KOPT-K1 (cell line): ENCODE data around the gene PIK3AP1.
"Not testable (repeated sequence)": the region's sequence is repeated elsewhere in the genome, so short reads cannot be mapped to it uniquely, and the experiment has no call there.

Source experiments
- H3K27ac ChIP-seq: fragments of 200-600 bp; sonication (generic); 2 replicates; pipeline ENCODE4 v1.5.1; 2016; ENCODE audit warnings: antibody characterized with exemption, mild to moderate bottlenecking, low read depth, low read length; ENCODE audit not compliant: poor library complexity, severe bottlenecking
- H3K36me3 ChIP-seq: fragments of 200-600 bp; sonication (generic); 2 replicates; pipeline ENCODE4 v1.5.1; 2017; ENCODE audit warnings: antibody characterized with exemption, mild to moderate bottlenecking, low read length, moderate library complexity; ENCODE audit not compliant: insufficient read depth
- H3K9me3 ChIP-seq: fragments of 200-600 bp; sonication (generic); 2 replicates; pipeline ENCODE4 v1.5.1; 2017; ENCODE audit warnings: antibody characterized with exemption, low read length, mild to moderate bottlenecking; ENCODE audit not compliant: insufficient read depth, poor library complexity, severe bottlenecking

The PIK3AP1 gene

DNA sequence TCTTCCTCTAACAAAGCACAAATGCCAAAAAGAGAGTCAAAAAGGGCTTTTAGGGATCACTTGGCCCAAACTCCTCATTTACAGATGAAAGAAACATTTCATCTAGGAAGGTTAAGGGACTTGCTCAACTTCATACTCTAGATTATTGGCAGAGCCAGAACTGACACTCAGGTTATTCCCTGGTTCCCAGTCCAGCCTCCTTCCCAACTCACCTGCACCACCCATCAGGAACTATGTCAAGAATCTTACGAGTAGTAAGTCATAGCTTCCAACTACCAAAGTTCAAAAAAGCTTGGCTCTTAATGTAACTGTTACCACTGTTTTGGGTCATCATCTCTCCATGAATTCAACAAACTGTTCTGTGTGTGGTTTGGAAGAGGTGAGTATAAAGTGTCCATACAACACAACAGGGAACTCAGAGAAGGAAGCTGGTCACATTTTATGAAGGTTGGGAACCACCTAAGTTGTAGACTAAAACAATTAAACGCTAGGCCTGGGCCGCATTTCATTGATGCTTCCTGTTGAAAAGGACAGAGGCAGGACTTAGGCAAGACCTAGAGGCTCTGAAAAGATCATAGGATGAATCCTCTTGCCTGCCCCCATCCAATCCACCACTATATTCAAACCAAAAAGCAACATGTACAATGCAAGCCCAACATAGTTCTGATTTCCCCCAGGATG, 9.1 kb downstream of the PIK3AP1 start:
- H3K9me3 ChIP-seq = no peaks in the 10 kb centered on the region
- no peak overlapping the region for H3K27ac ChIP-seq
- no peaks in the 10 kb centered on the region for H3K36me3 ChIP-seq

DNA sequence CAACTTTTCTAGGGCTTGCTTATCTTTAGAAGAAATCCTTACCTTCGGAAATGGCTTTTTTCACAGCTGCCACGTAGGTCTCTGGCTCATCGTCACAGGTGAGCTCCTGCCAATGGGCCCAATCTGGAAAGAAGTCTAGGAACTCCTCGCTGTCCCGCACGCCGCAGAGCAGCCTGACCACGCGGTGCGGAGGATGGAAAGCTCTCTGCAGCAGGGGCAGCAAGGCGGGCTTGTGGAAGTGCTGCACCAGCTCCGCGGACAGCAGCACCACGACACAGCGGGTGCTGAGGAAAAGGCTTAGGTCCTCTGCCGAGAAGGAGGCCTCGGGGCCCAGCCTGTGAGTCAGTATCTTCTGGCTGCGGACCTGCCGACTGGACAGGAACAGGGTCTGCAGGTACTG, 10.8 kb downstream of the PIK3AP1 start:
- no peaks in the 10 kb centered on the region for H3K9me3 ChIP-seq
- no peaks in the 10 kb centered on the region for H3K36me3 ChIP-seq
- H3K27ac ChIP-seq = no peak overlapping the region

DNA sequence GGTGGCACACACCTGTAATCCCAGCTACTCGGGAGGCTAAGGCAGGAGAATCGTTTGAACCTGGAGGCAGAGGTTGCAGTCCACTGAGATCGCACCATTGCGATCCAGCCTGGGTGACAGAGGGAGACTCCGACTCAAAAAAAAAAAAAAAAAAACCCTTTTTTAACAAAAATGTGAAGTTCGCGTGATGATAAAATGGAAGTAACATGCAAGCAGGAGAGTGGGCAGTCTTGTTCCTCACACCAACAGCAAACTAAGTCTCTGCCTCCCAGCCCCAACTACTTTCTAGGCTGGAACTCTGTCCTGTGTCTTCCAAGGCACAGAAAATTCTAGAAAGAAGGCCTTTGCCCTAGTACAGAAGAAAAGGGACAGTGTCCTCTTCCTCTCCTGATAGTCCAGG, 11.3 kb downstream of the PIK3AP1 start:
- no peaks in the 10 kb centered on the region for H3K36me3 ChIP-seq
- no peaks in the 10 kb centered on the region for H3K9me3 ChIP-seq
- H3K27ac ChIP-seq = no peak overlapping the region

DNA sequence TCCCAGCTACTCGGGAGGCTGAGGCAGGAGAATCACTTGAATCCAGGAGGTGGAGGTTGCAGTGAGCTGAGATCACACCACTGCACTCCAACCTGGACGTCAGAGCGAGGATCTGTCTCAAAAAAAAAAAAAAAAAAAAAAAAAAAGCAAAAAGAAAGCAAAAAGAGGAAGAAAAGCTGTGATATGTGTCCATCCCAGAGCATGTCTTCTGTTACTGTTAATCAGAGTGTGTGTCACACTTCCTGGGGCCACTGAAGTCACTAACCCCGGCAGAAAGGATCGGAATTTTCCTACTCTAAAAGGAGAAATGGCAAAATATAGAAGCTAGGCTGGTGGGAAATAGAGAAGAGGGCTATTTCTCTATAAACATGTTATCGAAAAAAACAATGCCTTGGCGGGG, 11.9 kb downstream of the PIK3AP1 start:
- Histone ChIP-seq H3K9me3 (no peaks in the 10 kb centered on the region), H3K36me3 (no peaks in the 10 kb centered on the region), H3K27ac (no peak overlapping the region)

DNA sequence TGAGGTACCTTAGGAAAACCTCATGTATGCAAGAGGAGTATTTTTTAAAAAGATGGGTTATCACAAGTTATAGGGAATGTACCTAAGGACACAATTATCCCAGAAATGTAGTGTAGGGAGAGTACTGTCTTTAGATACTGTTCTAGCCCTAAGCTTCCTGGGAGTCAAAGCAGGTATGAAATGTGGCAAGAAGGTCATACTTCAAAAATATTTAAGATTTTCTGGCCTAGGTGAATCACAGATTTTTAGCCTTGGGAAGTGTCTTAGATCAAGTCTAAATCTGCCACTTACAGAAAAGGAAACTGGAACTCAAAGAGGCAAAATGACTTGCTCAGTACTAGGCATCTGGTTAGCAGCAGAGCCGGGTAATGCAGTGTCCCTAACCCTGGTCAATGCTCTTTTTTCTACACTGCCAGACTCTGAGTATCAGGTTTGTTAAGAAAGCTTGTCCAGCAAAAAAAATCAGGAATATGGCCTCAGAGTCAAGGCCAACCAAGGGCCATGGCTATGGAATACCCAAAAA, 13.9 kb downstream of the PIK3AP1 start:
- Histone ChIP-seq H3K9me3 (no peaks in the 10 kb centered on the region), H3K36me3 (no peaks in the 10 kb centered on the region), H3K27ac (no peak overlapping the region)

DNA sequence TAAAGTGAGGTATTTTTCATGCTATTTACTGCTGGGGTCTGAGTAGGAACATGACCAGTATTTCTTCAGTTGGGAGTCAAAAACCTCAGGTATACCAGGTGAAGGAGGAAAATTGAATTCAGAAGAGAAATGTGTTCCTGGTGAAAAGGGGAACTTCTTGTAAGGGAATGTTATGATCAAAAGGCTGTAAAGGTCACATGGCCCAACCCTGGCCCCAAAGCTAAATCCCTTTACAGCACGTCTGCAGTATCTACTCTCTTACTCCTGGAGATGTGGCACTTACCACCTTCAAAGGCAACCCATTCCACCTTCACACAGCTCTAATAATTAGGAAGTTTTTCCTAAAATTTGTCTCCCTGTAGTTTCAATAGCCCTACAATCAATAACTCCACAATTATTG, 15.2 kb downstream of the PIK3AP1 start:
- Histone ChIP-seq H3K27ac (no peak overlapping the region), H3K36me3 (no peaks in the 10 kb centered on the region)

DNA sequence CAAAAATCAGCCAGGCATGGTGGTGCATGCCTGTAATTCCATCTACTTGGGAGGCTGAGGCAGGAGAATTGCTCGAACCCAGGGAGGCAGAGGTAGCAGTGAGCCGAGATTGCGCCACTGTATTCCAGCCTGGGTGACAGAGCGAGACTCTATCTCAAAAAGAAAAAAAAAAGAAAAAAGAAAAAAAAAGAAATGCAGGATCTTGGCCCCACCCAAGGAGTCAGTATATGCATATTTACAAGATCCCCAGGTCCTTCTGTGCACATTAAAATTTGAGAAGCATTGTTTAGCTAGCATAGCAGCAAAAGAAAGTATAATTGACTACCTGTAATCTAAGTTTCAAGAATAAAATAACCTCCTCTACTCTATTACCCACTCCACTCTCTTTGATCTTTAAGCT, 15.8 kb downstream of the PIK3AP1 start:
- H3K9me3 ChIP-seq = no peaks in the 10 kb centered on the region
- H3K36me3 ChIP-seq = no peaks in the 10 kb centered on the region
- H3K27ac ChIP-seq = no peak overlapping the region

More for the DNA sequence above, 15.2 kb downstream of the PIK3AP1 start:
- H3K9me3 ChIP-seq = no peaks in the 10 kb centered on the region

DNA sequence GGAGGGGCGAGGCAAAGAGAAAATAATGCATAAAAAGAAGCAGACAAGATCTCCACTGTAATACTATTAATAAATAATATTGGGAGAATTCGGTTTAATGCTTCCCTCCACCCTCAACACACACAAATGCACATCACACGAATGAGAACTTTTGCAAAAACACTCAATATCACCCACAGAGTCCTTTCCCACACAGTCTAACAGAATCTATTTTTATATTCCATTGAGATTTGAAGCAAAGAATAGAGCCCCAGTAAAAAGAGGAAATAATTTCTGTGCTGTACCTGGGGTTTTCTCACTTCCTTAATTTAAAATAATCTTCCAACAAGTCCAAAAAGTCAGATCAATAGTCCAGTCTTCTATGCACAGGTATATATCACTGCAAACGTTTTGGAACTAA, 17.0 kb downstream of the PIK3AP1 start:
- H3K36me3 ChIP-seq = no peaks in the 10 kb centered on the region
- no peak overlapping the region for H3K27ac ChIP-seq

DNA sequence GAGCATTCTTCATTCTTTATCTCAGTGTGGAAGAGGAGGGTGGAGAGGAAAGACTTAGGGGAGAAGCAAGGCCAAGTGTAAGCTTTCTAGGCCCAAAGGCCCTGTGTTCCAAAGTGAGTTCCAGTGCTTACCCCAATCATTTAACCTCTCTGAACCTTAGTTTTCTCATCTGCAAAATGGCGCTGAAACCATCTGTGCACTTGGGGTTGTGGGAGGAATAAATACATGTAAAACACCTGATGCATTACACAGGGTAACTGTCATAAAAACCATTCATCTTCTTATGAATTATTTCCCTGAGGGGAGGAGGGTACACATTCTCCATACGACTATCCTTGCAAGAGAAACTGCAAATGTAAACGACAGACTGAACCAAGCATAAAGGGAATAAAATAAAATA, 19.0 kb downstream of the PIK3AP1 start:
- Histone ChIP-seq H3K36me3 (no peaks in the 10 kb centered on the region), H3K9me3 (no peaks in the 10 kb centered on the region), H3K27ac (no peak overlapping the region)

More for the DNA sequence above, 17.0 kb downstream of the PIK3AP1 start:
- no peaks in the 10 kb centered on the region for H3K9me3 ChIP-seq

DNA sequence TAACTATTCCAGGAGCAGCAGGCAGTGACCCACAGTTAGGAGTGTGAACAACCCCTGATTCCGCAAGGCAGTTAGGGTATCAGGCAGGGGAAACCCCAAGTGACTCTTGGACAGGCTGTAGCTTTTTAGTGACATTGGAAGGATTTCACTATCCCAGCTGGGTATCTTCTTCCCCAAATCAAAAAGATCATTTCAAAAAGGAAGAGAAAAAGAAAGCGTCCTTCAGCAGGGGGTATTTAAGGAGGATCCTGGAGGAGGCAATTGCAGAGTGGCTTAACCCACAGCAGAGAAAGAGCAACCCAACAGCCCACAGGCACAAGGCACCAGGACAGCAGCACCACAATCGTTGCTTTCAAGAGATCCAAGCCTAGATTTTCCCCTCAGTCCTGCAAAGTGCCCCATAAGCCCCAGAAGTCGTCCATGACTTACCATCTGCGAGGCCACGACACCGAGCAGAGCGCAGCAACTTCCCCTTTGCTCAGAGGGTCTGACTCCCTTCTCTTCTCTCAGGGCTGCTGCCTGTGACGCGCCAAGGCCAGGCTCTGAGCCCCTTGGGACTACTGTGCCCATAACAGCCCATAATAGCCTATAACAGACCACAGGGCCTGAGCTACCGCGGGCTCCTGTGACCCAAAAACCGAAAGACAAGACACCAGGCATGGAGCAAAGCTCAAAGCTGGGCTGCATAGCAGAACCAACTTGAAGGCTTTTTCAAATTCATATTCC, 19.8 kb downstream of the PIK3AP1 start:
- no peaks in the 10 kb centered on the region for H3K36me3 ChIP-seq
- H3K27ac ChIP-seq = no peak overlapping the region

DNA sequence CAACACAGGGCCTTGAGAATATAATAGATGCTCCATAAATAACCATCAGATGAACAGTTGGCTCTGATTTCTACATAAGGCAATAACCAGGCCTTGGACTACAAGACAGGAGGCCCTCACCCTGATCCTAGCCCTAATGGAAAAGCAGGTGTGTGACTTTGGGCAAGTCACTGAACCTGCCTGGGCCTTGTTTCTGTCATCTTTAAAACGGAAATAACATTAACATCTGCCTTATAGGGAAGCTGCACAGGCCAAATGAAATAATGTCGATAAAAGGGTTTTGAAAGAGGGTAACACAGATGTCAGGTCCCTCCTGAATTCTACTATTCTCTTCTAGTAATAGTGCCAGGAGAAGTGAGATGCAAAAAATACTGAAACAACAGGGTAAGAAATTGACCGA, 20.7 kb downstream of the PIK3AP1 start:
- H3K27ac ChIP-seq = no peak overlapping the region
- no peaks in the 10 kb centered on the region for H3K36me3 ChIP-seq
- no peaks in the 10 kb centered on the region for H3K9me3 ChIP-seq

More for the DNA sequence above, 19.8 kb downstream of the PIK3AP1 start:
- no peaks in the 10 kb centered on the region for H3K9me3 ChIP-seq

DNA sequence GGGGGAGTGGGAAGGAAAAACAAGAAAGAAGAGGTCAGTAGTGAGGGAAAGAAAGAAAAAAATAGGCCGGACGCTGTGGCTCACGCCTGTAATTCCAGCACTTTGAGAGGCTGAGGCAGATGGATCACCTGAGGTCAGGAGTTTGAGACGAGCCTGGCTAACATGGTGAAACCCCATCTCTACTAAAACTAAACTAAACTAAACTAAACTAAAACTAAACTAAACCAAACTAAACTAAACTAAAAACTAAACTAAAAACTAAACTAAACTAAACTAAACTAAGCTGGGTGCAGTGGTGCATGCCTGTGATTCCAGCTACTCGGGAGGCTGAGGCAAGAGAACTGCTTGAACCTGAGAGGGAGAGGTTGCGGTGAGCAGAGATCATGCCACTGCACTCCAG, 22.0 kb downstream of the PIK3AP1 start:
- not testable (repeated sequence) for H3K36me3 ChIP-seq, H3K9me3 ChIP-seq, H3K27ac ChIP-seq

DNA sequence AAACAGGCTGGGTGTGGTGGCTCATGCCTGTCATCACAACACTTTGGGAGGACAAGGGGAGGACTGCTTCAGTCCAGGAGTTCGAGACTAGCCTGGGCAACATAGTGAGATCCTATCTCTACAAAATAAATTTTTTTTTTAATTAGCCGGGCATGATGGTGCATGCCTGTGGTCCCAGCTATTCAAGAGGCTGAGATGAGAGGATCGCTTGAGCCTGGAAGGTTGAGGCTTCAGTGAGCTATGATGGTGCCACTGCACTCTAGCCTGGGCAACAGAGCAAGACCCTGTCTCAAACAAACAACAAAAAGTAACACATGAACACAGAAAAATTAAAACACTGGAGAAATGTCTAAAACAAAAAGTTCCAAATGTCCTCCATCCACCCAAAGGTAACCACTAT, 22.9 kb downstream of the PIK3AP1 start:
- Histone ChIP-seq H3K36me3 (no peaks in the 10 kb centered on the region), H3K9me3 (no peaks in the 10 kb centered on the region), H3K27ac (no peak overlapping the region)

DNA sequence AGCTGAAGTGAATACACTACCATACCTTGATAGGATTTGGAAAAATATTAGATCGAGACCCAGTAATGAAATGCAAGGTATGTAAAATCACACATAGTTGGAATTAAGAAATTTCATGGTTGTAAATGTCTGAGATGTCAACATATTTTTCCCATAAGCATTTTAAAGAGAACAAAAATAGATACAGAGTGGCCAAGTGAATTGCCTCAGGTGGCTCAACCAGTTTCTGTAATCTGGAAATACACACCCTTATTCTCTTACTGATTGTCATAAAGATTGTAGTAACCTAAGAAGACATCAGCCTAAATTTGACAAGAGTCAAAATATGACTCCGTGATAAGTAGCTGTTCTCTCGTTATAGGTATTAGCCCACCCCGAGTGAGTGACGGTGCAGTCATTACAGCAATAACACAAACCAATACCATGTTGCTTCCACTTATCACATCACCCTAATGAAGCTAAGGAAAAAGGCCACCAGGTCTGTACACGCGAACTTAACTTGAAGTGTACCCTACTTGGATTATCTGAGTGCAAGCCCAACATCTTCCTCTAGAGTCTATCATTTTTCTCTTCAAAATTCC, 23.4 kb downstream of the PIK3AP1 start:
- H3K9me3 ChIP-seq = no peaks in the 10 kb centered on the region
- H3K36me3 ChIP-seq = no peaks in the 10 kb centered on the region
- H3K27ac ChIP-seq = no peak overlapping the region

DNA sequence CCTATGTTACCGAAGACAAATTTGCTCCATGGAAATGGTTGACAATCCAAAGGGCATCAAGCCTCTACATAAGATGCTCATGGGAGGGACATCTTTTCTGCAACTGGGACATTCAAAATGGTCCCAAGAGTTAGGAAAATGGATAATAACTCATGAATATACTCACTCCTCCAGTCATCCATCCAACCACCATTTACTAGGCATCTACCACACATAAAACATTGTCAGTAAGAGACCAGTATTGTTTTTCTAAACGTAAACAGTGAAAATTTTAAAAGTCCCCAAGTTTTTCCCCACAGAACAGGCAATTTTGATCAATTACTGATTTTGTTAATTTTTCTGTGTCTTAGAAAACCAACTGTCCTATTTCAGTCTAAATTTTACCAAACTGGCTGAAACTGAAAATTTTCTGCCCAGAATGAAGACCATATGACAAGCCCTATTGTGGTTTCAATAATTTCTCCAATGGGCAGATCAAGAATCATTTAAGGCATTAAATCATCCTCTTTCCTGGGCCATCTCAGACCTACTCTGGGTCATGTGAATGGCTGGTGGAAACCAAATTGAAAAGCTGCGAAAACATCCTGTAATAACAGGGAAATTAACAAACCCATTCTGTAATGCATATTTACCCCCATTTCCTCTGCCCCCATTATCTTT, 24.2 kb downstream of the PIK3AP1 start:
- Histone ChIP-seq H3K27ac (peak overlapping the region; percentile 36), H3K36me3 (no peaks in the 10 kb centered on the region), H3K9me3 (no peaks in the 10 kb centered on the region)
